ENCODE data around the gene TMEM245.

Gene TMEM245

DNA sequence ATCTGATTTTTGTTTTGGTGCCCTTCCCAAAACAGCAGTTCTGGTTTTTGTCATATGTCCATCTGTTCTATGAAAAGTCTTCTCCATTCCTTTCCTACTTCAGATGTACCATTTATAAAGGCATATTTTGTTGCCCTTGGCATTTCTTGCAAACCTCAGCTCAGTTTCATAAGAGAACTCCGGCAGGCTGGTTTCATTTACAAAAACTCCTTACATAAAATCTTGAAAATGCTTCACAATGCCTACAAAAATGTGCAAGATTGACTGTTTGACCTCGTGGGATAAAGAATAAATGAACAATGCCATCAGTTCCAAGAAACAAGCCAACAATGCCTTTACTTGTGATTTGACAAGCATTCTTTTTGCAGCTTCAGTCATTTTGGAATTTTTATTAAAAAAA lies 67.3 kb downstream of the TMEM245 start:
- no peak for DNase-seq

DNA sequence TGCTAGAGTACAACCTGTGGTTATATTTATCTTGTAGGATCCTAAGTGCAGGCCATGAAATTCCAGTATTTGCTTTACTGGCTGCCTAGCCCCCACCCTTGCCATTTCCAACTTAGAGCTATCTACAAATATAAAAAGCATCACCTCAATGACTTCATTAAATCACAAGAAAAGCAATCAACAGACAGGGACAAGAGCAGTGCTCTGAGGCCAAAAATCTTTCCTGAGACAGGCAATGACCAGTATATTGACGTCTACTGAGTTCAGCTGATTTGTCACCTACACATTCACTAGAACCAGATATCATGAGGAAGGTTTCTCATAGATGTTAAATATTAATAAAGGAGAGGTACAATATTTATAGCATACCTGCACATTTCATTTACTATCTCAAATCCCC lies 68.0 kb downstream of the TMEM245 start:
- no peak for DNase-seq

DNA sequence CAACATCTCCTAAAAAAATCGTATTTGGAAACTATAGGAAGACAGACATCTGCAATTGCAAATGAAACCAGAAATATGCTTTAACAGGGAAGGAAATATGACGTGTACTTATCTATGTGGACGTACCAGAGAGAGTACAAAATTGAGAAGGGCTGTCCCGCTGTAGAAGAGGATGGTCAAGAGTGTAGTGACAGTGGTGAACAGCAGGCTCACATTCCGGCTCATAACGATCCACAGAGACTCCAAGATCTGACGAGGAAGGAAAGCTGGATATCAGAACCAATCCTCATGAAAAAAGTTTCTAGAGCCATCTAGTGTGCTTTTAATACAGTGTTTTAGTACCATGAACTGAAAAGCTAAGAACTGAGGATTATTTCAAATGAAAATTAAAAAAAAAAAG lies 69.3 kb downstream of the TMEM245 start:
- no peak for DNase-seq

DNA sequence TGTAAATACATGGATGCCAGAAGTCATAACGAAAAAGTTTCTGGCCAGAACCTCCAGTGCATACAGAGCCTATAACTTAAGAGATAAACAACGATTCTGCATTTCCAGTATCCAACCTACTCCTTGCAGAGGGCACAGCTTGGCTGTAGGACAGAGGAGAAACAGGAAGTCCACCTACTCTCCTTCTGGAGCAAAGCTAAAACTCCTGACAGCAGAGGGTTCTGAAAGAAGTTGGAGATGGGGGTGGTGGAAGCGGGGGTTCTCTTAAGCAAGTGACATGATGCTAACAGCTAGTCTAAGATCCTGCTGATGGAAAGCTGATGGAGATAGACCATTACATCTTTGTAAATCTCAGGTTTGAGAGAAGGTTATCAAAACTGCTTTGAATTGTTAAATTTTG lies 70.9 kb downstream of the TMEM245 start:
- DNase-seq = peak; percentile 2

DNA sequence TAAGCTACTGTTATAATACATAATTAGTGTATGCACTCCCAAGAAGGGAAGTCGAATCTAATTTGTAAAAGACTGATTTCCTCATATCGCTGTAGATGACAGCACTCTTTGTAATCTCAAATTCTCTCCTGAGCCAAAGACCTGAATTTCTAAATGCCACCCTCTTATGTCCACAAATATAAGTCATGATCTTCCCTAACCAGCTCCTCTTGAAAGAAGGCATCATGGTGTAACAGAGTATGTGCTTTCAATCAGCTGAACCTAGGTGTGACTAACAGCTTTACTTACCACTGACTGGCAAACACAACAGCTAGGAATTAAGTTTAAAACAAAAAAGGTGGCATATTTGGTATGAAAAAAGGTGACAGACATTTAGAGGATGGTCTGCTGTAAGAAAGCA lies 72.5 kb downstream of the TMEM245 start:
- peak; percentile 1 for DNase-seq

DNA sequence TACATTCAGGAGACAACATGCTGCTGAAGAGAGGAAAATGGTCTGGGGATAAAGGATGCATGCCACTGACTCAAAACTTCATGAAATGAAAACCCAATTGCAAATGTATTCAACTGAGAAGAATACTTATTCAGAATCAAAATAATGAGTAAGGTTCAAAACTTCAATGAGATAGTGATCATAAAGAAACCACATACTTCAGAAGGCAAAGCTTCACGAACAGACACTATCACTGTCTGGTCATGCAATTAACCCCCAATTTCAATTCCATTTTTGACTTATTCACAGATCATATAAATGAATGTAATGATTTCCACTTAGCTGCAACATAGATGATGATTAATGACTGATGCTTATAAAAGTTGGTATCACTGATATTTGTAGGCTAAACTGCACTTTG lies 73.4 kb downstream of the TMEM245 start:
- DNase-seq = no peak

DNA sequence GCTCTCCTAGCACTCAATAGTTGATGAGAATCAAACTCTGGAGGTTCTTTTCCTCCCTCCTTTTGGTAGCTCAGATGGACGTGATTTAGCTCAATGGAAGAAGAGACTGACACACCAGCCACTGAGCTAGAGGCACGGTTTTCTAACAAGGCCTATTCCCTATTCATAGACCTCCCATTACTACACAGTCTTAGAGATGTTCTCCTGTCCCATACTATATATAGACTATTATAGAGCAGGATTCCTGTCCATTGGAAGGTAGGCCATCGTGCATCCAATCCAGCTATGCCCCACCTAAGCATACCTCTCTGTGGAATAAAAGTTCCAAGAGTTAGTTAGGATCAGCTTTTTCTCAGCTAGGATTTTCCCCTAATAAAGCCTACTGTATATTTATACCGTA lies 76.2 kb downstream of the TMEM245 start:
- no peak for DNase-seq

DNA sequence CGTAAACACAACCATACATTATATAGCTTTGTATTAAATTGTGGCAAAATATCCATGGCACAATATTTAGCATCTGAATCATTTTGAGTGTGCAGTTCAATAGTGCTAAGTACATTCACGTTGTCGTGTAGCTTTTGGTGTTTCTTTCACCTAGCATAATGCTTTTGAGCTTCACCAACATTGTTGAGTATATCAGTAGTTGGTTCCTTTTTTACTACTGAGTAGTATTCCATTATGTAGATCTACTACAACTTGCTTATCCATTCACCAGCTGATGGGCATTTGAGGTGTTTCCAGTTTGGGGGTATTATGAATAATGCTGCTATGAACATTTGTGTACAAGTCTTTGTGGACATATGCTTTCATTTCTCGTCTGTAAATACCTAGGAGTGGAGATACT lies 79.2 kb downstream of the TMEM245 start:
- DNase-seq = no peak

DNA sequence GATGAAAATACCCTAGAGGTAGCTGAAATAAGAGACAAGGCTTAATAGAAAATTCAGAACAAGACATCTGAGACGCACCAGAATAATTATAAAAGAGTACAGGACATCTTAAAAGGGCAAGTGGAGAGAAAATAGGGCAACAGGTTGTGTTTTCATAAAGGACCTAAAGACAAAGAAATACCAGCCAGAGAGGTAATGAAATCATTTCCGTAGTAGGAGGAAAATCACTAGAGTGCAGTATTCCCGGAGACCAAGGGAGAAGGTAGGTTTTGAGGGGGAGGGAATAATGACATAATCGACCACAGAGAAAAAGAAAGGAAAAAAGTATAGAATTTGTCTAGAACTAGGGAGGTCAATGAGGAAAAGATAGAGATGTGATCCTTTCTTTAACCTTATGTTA lies 80.2 kb downstream of the TMEM245 start:
- no peak for DNase-seq

DNA sequence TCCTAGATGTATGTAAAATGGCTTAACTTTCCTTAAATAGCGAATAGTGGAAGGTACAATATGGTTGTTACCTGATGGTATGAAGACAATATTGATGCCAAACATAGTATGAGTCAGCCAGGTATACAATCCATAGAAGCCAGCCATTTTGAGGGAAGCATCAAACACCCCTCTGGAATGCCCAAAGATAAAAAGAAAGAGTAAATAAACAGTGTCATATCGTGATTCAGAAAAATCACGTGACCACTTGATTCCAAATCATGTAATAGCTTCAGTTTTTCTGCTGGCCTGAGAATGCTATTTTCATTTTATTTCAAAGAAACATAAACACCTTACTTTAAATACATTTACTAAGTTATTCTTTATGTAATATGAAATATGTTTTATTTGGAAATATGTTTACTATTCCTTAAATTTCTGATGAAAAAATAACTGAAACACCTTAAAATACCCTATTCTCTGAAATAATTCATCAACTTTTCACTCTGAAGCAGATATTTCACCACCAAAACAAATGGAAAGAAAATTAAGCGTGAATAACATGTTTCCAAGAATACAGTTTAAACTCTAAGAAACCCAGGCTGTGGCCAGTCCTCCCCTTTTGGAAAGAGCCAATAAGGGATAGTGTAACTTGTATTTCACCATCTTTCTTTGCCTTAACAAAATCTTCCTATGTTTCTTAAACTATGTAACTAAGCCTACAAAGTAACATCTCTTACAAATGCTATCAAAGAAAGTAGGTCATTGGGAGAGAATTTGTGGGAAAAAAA lies 81.6 kb downstream of the TMEM245 start:
- no peak for DNase-seq

DNA sequence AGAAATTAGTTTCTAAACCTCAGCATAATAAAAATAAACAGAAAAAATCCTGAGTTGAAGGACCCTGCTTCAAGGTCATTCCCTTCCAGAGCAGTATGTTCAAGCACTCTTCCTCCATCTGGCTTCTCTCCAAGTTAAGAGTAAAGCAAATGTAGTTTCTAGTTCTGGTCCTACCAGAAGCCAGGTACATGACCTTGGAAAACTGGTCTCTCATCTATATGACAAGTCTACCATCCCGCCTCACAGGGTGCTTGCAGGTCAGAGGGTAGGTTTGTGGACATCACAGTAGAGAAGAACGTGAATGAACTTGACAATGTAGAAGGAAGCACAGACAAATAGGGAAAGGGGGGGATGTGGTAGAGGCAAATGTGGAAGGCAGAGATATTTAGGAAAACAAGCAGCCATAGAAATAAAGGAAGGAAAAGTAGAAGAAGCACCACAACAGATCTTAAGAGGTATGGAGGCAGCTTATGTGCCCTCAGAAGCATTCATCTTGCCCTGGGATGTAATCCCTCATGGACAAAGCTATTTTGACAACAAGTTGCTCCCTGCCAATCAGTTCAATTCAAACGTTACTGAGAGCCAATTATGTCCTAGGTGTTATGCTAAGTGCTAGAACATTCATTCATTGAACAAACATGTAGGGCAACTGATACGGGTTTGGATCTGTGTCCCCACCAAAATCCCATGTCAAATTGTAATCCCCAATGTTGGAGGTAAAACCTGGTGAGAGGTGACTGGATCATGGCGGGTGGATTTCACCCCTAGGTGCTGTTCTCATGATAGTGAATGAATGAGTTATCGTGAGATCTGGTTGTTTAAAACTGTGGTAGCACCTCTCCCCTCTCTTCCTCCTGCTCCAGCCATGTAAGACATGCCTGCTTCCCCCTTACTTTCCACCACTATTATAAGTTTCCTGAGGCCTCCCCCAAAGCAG lies 82.7 kb downstream of the TMEM245 start:
- no peak for DNase-seq

DNA sequence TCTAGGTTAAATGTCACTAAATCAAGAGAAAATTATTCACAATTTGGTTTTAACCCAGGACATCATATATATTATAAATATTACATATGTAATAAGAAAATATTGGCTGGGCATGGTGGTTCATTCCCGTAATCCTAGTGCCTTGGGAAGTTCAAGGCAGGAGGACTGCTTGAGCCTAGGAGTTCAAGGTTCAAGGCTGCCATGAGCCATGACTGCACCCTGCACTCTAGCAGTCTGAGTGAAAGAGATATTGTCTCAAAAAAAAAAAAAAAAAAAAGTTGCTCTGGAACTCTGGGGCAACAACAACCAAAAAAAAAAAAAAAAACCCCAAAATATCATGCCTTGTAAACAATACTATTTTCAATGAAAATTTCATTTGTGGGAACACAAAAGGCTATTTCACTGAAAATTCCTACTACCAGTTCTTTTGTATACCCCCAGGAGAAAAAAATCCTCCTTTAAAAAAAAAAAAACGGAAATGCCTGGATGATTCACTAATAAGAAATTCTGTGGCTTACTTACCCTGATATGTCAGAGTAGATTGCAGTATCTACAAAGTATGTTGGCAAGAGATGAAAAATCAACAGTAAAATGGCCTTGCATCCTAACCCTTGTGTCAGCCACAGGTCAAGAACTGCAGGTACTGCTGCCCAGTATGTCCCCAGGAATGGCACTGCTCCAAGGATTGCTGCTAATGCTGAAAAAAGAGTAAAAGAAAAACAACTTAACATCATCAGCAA lies 83.9 kb downstream of the TMEM245 start:
- DNase-seq = no peak

DNA sequence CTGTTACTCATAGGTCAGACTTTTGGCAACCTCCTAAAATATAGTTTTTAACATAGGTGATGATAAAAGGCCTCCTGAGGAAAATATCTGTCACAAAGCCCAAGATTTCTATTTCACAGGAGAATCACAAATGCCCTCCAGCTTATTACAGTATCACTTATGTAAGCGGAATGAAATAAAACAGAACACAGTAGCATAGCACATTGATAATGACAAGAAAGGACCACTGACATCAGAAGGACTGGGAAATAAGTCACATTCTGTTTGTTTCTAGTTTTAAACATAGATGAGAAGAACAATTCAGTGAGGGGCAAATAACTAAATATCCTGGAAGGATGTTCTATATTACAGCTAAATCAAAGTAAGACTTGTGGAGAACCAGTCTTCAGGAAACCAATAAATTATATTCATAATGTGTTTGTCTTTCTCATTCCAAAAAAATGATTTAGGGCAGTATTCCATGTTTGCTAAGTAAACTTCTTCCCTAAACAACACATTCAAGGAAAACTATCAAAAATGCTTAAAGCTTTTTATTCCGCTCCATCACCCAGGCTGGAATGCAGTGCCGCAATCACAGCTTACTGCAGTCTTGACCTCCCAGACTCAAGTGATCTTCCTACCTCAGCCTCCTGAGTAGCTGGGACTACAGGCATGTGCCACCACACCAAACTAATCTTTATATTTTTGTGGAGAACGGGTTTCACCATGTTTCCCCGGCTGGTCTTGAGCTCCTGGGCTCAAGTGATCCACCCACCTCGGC lies 85.6 kb downstream of the TMEM245 start:
- DNase-seq = no peak

DNA sequence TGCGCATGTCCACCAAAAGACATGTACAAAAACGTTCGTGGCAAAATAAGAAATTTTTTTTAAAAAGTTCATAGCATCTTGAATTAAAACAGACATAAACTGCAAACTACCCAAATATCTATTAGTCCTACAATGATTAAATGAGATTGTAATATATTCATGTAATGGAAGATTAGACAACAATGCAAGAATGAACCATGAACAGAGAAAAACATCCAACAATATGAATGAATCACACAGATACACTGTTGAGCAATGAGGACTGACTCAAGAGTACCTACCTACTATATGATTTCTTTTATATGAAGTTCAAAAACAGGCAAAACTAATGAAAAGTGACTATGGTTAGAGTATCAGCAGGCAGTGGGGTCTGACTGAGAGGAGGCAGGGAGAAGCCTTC lies 88.5 kb downstream of the TMEM245 start:
- DNase-seq = no peak

DNA sequence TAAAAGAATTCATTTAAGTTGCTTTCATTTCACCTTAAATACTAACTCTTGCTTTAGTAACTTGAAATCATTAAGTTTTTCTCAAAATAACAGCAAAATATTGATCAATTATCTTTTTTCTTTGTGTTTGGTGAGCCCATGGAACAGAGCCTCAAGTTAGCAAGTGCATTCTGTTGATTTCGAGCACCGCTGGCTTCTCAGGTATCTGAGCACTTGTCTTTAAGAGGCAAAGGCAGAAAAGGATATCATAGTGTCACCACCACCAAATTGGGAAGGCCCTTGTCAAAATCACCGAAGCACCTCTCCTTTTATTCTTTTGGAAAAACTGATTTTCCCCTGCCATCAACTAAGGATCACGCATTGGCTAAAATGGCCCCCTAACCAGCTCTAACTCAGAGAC lies 89.3 kb downstream of the TMEM245 start:
- no peak for DNase-seq

DNA sequence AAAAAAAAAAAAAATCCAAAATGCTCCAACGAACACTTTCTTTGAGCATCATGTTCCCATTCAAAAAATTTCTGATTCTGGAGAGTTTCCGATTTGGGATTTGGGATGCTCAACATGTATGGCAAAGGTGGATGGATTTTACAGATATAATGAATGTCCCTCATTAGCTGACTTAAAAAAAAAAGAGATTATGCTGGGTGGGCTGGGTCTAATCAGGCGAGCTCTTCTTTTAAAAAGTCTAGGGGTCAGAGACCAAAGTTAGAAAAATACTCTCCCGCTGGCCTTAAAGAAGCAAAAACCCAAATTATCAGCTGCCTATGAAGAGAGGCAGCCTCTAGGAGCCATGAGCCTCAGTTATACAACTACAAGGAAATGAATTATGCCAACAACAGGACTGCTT lies 91.3 kb downstream of the TMEM245 start:
- DNase-seq = no peak

DNA sequence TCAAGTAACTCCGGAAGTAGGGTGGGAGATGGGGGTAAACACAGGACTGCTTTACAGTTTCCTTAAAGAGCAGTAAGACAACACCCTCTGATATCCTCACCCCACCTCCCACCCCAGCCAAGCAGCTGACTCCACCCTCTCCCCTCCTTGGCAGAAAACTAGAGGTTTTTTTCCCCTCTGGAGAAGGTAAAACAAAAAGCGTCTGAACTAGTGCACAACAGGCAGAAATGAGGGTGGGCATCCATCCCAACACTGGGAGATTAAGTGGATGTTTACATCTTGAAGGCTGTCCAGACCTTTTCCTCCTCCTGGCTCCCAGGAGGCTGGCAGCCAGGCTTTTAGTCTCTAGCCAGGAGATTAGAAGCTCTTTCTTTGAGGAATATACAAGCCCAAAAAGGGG lies 92.6 kb downstream of the TMEM245 start:
- no peak for DNase-seq

DNA sequence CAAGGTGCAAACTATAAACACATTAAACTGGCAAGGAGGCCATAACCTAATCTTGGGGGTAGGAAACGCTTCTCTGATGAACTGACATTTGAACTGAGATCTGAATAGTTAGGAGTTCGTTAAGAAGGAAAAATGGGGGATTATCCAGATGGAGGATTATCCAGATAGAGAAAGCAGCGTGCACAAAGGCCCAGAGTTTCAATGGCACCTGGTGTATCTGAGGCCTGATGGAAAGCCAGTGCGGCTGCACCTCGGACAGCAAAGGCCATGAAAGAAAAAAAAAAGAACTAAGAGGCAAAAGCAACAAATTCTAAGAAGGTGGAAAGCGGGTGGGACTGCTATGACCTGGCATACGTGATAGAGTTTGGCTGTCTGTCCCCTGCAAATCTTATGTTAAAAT lies 93.4 kb downstream of the TMEM245 start:
- DNase-seq = no peak

DNA sequence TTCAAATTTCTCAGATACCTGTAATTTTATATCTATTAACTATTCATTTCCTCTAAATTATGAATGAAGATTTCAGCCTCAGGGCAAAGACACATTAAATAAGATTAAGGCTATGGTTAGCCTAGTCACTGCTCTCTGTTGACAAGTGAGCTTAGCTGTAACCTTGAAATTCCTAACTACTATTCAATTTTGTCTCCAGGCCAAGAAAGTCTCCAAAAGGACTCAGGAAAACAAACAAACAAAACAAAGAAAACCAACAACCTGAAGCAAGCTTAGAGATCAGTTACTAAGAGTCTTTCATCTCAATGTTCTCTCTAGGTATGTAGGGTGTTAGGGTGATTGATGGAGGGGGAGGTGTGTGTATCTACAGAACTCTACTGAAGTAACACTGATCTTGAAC lies 96.9 kb downstream of the TMEM245 start:
- no peak for DNase-seq

DNA sequence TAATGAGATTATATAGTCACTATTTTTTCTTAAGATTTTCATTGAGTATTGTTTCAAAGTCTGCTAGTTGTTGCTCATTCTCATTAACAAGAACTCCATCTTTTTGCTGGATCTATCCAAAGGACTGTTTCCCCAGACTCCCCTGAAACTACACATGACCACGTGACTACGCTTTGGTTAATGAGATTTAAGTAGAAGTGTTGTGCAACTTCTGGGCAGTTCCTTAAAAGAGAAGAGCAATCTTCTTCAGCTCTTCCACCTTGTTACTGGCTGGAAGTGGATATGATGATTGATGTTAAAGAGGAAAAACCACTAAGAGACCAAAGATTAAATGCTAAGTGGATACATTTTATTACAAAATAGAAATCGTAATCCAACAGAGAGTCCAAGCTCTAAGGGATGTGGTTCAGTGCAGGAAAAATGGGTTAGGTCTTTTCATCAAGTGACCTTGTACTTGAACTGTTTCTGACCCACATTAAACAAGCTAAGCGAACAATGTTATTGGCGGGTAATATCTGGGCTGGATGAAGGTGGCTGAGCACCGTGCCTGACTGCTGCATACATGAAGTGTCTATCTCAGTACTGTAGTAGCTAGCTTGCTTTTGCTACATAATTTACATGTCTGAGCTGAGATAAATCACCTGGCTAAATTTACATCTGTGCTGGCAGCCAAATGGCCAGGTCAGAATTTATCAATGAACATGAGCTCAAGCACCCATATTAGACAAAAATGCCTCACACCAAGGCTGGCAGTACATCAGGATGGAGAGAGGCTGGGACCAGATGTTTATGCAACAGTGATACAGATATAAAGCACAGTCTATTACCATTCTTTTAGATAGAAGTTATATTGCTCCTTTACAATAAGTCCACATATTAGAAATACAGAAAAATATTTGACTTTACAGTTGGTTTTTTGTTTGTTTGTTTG lies 98.9 kb downstream of the TMEM245 start:
- peak; percentile 42 for DNase-seq

DNA sequence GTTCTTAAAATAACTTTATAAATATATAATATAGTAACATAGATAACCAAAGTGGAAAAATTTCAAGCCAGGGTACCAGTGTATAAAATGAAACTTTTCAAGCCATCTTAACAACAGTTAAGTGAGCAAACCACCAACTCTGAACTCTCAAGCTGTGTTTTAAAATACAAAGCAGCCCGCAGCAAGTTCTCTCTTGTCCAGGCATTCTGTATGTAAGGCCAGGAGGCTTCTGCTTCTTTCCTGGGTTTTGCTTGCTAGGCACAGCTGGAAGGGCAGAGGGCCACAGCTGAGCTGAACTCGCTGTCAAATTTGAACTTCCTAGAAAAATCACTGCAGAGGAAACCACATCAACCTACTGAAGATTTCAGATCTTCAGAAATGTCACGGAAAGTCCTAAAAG lies 99.6 kb downstream of the TMEM245 start:
- DNase-seq = no peak

DNA sequence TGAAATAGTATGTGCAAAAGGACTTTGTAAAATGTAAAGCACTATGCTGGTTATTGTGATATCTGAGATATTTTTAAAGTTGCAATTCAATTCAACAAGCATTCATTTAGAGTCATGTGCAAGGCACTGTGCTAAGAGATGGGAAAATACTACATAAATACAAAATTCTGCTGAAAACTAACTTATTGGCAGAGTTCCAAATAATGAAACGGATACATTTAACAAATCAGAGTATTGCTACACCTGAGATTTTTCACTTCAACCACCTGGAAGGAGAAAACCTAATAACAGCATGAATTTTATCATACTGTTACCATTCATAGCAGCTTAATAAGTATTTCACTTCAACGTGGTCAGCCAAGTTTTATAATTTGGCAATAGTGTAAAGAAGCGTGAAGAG lies 100.3 kb downstream of the TMEM245 start:
- no peak for DNase-seq
